ENCODE data around the gene SH3BP2.

DNA sequence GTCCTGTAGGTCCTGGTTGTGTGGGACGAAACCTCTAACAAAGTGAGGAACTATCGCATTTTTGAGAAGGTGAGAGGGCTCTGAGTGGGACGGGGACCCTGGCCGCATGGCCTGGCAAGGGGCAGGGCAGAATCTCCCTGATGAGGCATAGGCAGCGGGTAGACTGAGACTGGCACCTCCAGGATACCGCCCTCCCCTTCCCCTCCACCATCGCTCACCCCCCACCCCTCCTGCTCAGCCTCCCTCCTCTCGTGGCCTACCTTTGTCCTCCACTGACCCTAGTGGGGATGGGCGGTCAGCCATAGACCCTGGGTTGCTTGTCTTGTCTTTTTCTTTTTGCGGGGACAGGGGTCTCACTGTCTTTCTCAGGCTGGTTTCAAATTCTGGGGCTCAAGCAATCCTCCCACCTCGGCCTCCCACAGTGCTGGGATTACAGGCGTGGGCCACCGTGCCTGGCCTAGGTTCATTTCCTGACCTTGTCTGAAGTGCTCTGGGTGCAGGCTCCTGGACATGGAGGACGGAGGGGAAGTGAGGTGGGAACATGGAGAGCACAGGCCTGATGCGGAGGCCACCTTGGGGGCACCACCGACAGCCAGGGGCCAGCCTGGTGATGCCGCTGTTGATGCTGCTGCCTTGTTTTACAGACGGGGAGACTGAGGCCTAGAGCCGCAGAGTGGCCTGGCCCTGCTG lies 40.2 kb downstream of the SH3BP2 start:
- TF ChIP-seq, protein P1, sequence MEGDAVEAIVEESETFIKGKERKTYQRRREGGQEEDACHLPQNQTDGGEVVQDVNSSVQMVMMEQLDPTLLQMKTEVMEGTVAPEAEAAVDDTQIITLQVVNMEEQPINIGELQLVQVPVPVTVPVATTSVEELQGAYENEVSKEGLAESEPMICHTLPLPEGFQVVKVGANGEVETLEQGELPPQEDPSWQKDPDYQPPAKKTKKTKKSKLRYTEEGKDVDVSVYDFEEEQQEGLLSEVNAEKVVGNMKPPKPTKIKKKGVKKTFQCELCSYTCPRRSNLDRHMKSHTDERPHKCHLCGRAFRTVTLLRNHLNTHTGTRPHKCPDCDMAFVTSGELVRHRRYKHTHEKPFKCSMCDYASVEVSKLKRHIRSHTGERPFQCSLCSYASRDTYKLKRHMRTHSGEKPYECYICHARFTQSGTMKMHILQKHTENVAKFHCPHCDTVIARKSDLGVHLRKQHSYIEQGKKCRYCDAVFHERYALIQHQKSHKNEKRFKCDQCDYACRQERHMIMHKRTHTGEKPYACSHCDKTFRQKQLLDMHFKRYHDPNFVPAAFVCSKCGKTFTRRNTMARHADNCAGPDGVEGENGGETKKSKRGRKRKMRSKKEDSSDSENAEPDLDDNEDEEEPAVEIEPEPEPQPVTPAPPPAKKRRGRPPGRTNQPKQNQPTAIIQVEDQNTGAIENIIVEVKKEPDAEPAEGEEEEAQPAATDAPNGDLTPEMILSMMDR (IDR thresholded peaks at IDR 0.05; ENCODE audit: low read depth, low read length, poor library complexity, severe bottlenecking): no peak
- no peak for TF ChIP-seq EZH2phosphoT487 (IDR thresholded peaks at IDR 0.05; ENCODE audit: borderline replicate concordance, low read length)

Measured in DOHH2 (cell line).